ENCODE results near the gene ARHGAP18. TPM values are rescaled to one million over a fixed set of nuclear protein-coding genes. Genes with fewer than 3 reads are reported as not detected.

ARHGAP18 gene
- total and polyA plus RNA-seq, 2 experiments from 2014 or later = 12.5 to 23.8 TPM

DNA sequence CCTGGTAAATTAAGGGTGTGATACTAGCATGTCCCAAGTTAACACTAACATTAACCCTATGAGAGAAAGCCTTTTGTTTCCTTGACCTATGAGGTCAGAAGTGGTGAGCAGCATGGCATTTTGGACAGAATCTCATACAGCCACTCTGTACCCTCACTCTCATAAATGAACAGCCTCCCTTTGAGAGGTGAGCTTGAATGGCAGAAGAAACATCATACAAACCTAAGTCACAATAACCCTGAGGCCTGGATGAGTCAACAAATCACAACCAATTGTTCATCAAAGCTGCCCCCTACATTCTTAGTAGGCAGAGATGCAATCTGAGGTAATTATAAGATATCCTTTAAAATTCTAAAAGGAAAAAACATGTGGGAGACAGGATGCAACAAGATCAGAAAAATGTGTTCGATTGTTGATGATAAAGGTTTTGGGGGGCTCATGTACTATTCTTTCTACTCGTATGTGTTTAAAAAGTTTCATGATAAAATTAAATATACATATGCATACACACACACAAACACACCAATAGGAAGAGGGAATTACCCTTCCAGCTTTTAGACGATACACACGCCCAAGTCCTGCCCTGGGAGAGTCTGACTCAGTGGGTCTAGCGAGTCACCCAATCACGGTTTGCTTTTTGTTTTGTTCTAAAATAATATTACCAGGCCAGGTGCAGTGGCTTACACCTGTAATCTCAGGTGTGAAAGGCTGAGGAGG lies 117.3 kb downstream of the ARHGAP18 start:
- in situ Hi-C loops (cut with MboI) = loop anchor here (10.0 kb wide), 1 partner anchor 432 kb away; no protein-coding TSS in a partner anchor
- no peak overlapping the region for H2AFZ ChIP-seq
- 91 to 97% methylated on average over 6 of the region's 6 CpGs for WGBS, 2 experiments (ENCODE audit: low coverage in 1 of 2, low lambda C conversion rate in 2 of 2, missing lambda C conversion rate in 2 of 2)
- no peak overlapping the region for H3K4me3 ChIP-seq
- H3K36me3 ChIP-seq (ENCODE audit: low read depth) = no peaks in the 10 kb centered on the region
- no peaks in the 10 kb centered on the region for H4K20me1 ChIP-seq (ENCODE audit: insufficient read depth)
- H3K4me2 ChIP-seq (ENCODE audit: unreplicated experiment) = no peak overlapping the region
- no peaks in the 10 kb centered on the region for H3K9me2 ChIP-seq (ENCODE audit: insufficient read depth)
- peaks cover 17% of the 10 kb centered on the region; the same call in 1 of the 2 replicates for H3F3A ChIP-seq (ENCODE audit: insufficient read depth)
- H3K27me3 ChIP-seq (replicated peaks; ENCODE audit: insufficient read depth) = no peaks in the 10 kb centered on the region
- peaks cover 11% of the 10 kb centered on the region for H3K4me1 ChIP-seq (ENCODE audit: insufficient read depth)
- no peaks in the 10 kb centered on the region for H3K79me2 ChIP-seq (ENCODE audit: insufficient read depth)
- H3K27ac ChIP-seq = no peak overlapping the region
- DNase-seq = peak; percentile 15
- H3K9ac ChIP-seq = no peak overlapping the region
- no peaks in the 10 kb centered on the region for H3K9me3 ChIP-seq (ENCODE audit: low read depth)
- no peak for TF ChIP-seq EZH2 (IDR thresholded peaks at IDR 0.05; ENCODE audit: insufficient read depth, poor library complexity, severe bottlenecking)
- no peak for TF ChIP-seq EZH2phosphoT487 (IDR thresholded peaks at IDR 0.05; ENCODE audit: insufficient read depth, low read depth)

DNA sequence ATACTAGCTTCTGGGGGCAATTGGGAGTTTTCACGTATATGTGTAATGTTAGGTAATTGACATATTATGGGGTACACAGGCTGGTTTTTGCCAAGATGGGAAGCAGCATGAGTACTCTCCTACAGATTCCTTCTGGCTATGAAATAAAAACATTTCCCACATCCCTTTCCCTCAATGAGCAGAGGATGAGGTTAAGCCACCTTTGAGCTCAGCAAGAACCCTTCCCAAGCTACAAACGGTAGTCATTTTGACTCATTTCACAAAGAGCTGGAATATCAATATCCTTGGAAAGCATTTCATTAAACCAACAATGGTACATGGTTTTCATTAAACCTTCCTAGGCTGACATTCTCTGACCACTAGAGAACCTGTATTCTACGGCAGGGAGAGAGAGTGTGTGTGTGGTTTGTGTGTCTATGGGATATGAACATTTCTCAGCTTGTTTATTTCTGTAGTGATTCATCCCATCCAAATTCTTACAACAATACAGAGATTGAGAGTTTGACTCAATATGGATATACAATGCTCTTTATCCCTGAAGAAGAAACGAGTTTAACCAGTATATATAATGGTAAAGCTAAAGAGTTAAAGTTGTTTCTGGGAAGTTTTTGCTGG lies 119.5 kb downstream of the ARHGAP18 start:
- no peaks in the 10 kb centered on the region for H3K9me3 ChIP-seq (ENCODE audit: low read depth)
- H2AFZ ChIP-seq = no peak overlapping the region
- H3K4me3 ChIP-seq = no peak overlapping the region
- H3K36me3 ChIP-seq (ENCODE audit: low read depth) = no peaks in the 10 kb centered on the region
- H3K4me2 ChIP-seq (ENCODE audit: unreplicated experiment) = peak overlapping the region; percentile 31
- H3F3A ChIP-seq (ENCODE audit: insufficient read depth) = peaks cover 17% of the 10 kb centered on the region; the same call in 1 of the 2 replicates
- 55 to 59% methylated on average over 4 of the region's 4 CpGs for WGBS, 2 experiments (ENCODE audit: low coverage in 1 of 2, low lambda C conversion rate in 2 of 2, missing lambda C conversion rate in 2 of 2)
- H3K79me2 ChIP-seq (ENCODE audit: insufficient read depth) = no peaks in the 10 kb centered on the region
- H3K27me3 ChIP-seq (replicated peaks; ENCODE audit: insufficient read depth) = no peaks in the 10 kb centered on the region
- H3K4me1 ChIP-seq (ENCODE audit: insufficient read depth) = peaks cover 11% of the 10 kb centered on the region
- no peaks in the 10 kb centered on the region for H3K9me2 ChIP-seq (ENCODE audit: insufficient read depth)
- TF ChIP-seq EZH2 (IDR thresholded peaks at IDR 0.05; ENCODE audit: insufficient read depth, poor library complexity, severe bottlenecking) (no peak), EZH2phosphoT487 (IDR thresholded peaks at IDR 0.05; ENCODE audit: insufficient read depth, low read depth) (no peak)
- DNase-seq = peak; percentile 62
- in situ Hi-C loops (cut with MboI) = loop anchor here (10.0 kb wide), 1 partner anchor 434 kb away; no protein-coding TSS in a partner anchor
- H3K9ac ChIP-seq = no peak overlapping the region
- H3K27ac ChIP-seq = no peak overlapping the region
- no peaks in the 10 kb centered on the region for H4K20me1 ChIP-seq (ENCODE audit: insufficient read depth)

DNA sequence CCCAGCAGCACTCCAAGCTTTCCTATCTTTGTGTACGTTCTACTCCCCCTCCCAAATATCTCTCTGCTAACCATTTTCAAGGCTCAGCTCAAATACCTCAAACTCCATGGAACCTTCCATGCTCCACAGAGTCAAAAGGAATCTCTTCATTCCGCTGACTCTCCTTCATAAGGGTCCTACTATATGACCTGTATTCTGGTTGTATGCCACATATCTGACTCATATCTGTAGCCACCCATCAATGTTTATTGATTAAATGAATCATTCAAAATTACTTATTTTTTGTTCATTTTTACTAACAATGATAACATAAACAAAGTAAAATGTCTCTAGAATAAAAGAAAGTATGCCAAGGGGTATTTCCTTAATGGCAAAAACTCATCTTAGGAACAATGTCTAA lies 123.2 kb downstream of the ARHGAP18 start:
- no peak for DNase-seq
- H3K27ac ChIP-seq = no peak overlapping the region

DNA sequence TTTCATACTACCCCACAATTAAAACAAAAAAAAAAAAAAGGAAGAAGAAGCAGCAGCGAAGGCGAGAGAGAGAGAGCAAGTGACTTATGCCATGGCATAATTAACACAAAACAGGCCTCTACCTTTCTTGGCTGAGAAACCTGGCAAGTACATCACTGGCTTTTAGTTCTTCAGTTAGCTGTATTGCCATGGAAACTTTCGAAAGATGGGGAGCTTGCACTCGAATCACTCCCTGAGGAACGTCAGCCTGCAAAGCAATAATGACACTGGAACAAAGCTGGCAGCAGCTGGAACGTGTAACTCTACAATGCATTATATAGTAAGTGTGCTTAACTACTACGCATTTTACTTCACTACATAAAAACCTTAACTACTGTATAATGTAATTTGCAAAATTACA lies 126.1 kb downstream of the ARHGAP18 start:
- Histone ChIP-seq H3F3A (ENCODE audit: insufficient read depth) (no peaks in the 10 kb centered on the region), H3K79me2 (ENCODE audit: insufficient read depth) (no peaks in the 10 kb centered on the region), H4K20me1 (ENCODE audit: insufficient read depth) (no peaks in the 10 kb centered on the region), H3K9me2 (ENCODE audit: insufficient read depth) (no peaks in the 10 kb centered on the region), H3K36me3 (ENCODE audit: low read depth) (0 out of 2 replicates have a peak, but pooled peaks cover 7% of the 10 kb centered on the region), H3K4me2 (ENCODE audit: unreplicated experiment) (no peak overlapping the region), H3K27ac (no peak overlapping the region), H2AFZ (no peak overlapping the region), H3K27me3 (replicated peaks; ENCODE audit: insufficient read depth) (no peaks in the 10 kb centered on the region), H3K9me3 (ENCODE audit: low read depth) (no peaks in the 10 kb centered on the region), H3K4me1 (ENCODE audit: insufficient read depth) (no peaks in the 10 kb centered on the region), H3K9ac (no peak overlapping the region), H3K4me3 (no peak overlapping the region)
- no peak for DNase-seq
- in situ Hi-C loops (cut with MboI) = no loop called here
- no peak for TF ChIP-seq EZH2 (IDR thresholded peaks at IDR 0.05; ENCODE audit: insufficient read depth, poor library complexity, severe bottlenecking)
- no peak for TF ChIP-seq EZH2phosphoT487 (IDR thresholded peaks at IDR 0.05; ENCODE audit: insufficient read depth, low read depth)
- WGBS, 2 experiments (ENCODE audit: low coverage in 1 of 2, low lambda C conversion rate in 2 of 2, missing lambda C conversion rate in 2 of 2) = 87 to 93% methylated on average over 7 of the region's 7 CpGs

More for the DNA sequence above, 123.2 kb downstream of the ARHGAP18 start:
- Histone ChIP-seq H3F3A (ENCODE audit: insufficient read depth) (peaks cover 17% of the 10 kb centered on the region; the same call in 1 of the 2 replicates), H4K20me1 (ENCODE audit: insufficient read depth) (no peaks in the 10 kb centered on the region), H3K4me2 (ENCODE audit: unreplicated experiment) (no peak overlapping the region), H3K79me2 (ENCODE audit: insufficient read depth) (no peaks in the 10 kb centered on the region), H3K9me3 (ENCODE audit: low read depth) (no peaks in the 10 kb centered on the region), H3K9ac (no peak overlapping the region), H3K4me3 (no peak overlapping the region), H3K4me1 (ENCODE audit: insufficient read depth) (peaks cover 11% of the 10 kb centered on the region), H3K36me3 (ENCODE audit: low read depth) (no peaks in the 10 kb centered on the region), H2AFZ (no peak overlapping the region), H3K9me2 (ENCODE audit: insufficient read depth) (no peaks in the 10 kb centered on the region), H3K27me3 (replicated peaks; ENCODE audit: insufficient read depth) (no peaks in the 10 kb centered on the region)
- WGBS, 2 experiments (ENCODE audit: low coverage in 1 of 2, low lambda C conversion rate in 2 of 2, missing lambda C conversion rate in 2 of 2) = 94 to 97% methylated on average over 2 of the region's 2 CpGs
- in situ Hi-C loops (cut with MboI) = no loop called here
- TF ChIP-seq EZH2phosphoT487 (IDR thresholded peaks at IDR 0.05; ENCODE audit: insufficient read depth, low read depth) = no peak
